Neural progenitor cell (in vitro differentiated cells): Measurements from ENCODE around the gene DPH1. TPM values are rescaled to one million over a fixed set of nuclear protein-coding genes. Genes with fewer than 3 reads are reported as not detected.

Source experiments
- DNase-seq: peaks from one replicate; pipeline ENCODE4 v3.0.0-alpha.2; 2016; ENCODE audit warnings: low spot score
- H2AFZ ChIP-seq: fragments of 200-600 bp; sonication (generic); replicated peaks from 2 replicates; pipeline ENCODE4 v1.6.1; 2016; ENCODE audit warnings: antibody characterized with exemption
- H3F3A ChIP-seq: fragments of 200-600 bp; sonication (generic); 2 replicates; pipeline ENCODE4 v1.6.1; 2016; ENCODE audit warnings: antibody characterized with exemption, low read depth
- H3K27ac ChIP-seq: fragments of 200-600 bp; sonication (generic); 2 replicates; pipeline ENCODE4 v1.5.1; 2016; ENCODE audit warnings: mild to moderate bottlenecking
- H3K27me3 ChIP-seq: fragments of 200-600 bp; sonication (generic); 2 replicates; pipeline ENCODE4 v1.6.1; 2016; ENCODE audit warnings: mild to moderate bottlenecking, moderate library complexity
- H3K36me3 ChIP-seq: fragments of 200-600 bp; sonication (generic); 2 replicates; pipeline ENCODE4 v1.5.1; 2016
- H3K4me1 ChIP-seq: fragments of 200-600 bp; sonication (generic); 2 replicates; pipeline ENCODE4 v1.6.1; 2016; ENCODE audit warnings: mixed run types
- H3K4me2 ChIP-seq: fragments of 200-600 bp; sonication (generic); 2 replicates; pipeline ENCODE4 v1.6.1; 2016
- H3K4me3 ChIP-seq: fragments of 200-600 bp; sonication (generic); 2 replicates; pipeline ENCODE4 v1.5.1; 2016
- H3K79me2 ChIP-seq: fragments of 200-600 bp; sonication (generic); 2 replicates; pipeline ENCODE4 v1.6.1; 2016; ENCODE audit warnings: low read depth
- H3K9ac ChIP-seq: fragments of 200-600 bp; sonication (generic); 2 replicates; pipeline ENCODE4 v1.6.1; 2016
- H3K9me3 ChIP-seq: fragments of 200-600 bp; sonication (generic); 2 replicates; pipeline ENCODE4 v1.5.1; 2016; ENCODE audit warnings: low read depth
- H4K20me1 ChIP-seq: fragments of 200-600 bp; sonication (generic); 2 replicates; pipeline ENCODE4 v1.6.1; 2016; ENCODE audit warnings: low read depth
- H3K27ac Mint-ChIP-seq: 3 replicates; pipeline ENCODE4 v1.8.0; 2021; ENCODE audit warnings: mixed read lengths
- H3K27me3 Mint-ChIP-seq: 2 replicates; pipeline ENCODE4 v1.8.0; 2022; ENCODE audit warnings: low read depth, mild to moderate bottlenecking, inconsistent platforms, moderate library complexity, mixed read lengths; ENCODE audit not compliant: insufficient read depth
- H3K36me3 Mint-ChIP-seq: 3 replicates; pipeline ENCODE4 v1.8.0; 2021; ENCODE audit warnings: mixed read lengths
- H3K4me1 Mint-ChIP-seq: 3 replicates; pipeline ENCODE4 v1.8.0; 2021; ENCODE audit warnings: mixed read lengths
- H3K4me3 Mint-ChIP-seq: 3 replicates; pipeline ENCODE4 v1.8.0; 2021; ENCODE audit warnings: mild to moderate bottlenecking, moderate library complexity, mixed read lengths
- H3K9me3 Mint-ChIP-seq: 3 replicates; pipeline ENCODE4 v1.8.0; 2020; ENCODE audit warnings: mixed read lengths
- CTCF ChIP-seq: fragments of 200-600 bp; sonication (generic); IDR thresholded peaks from 2 replicates; pipeline ENCODE4 v1.5.1; 2017; ENCODE audit warnings: antibody characterized with exemption, mild to moderate bottlenecking
- EZH2 ChIP-seq: fragments of 200-600 bp; sonication (generic); IDR thresholded peaks from 2 replicates; pipeline ENCODE4 v1.6.1; 2017; ENCODE audit warnings: antibody characterized with exemption, mild to moderate bottlenecking, moderate library complexity
- EZH2phosphoT487 ChIP-seq: fragments of 200-600 bp; sonication (generic); IDR thresholded peaks from 2 replicates; pipeline ENCODE4 v1.6.1; 2017; ENCODE audit warnings: antibody characterized with exemption
- total RNA-seq: library from RNA; depleted of rRNA; stranded (reverse); fragments of >200 nt; gene quantifications from 2 replicates; pipeline ENCODE4 v1.2.3, GENCODE V29; 2015; ENCODE audit warnings: low replicate concordance

The DPH1 gene
- total RNA-seq, 1 donor from 2014 or later, result 21.1 TPM

- peaks cover 96% of the 10 kb centered on the region for H3K27me3 ChIP-seq
- TF ChIP-seq CTCF (no peak), EZH2 (peak; percentile 96), EZH2phosphoT487 (peak; percentile 97)
Measured at GRCh38 chr17:2056206-2057174, 26.5 kb downstream of the DPH1 start.

GRCh38 chr17:2057175-2057759 lies 27.3 kb downstream of the DPH1 start:
- Histone ChIP-seq H3K4me3 (peak overlapping the region; percentile 34), H3K9me3 (no peaks in the 10 kb centered on the region), H3K9ac (no peak overlapping the region), H3K79me2 (no peaks in the 10 kb centered on the region), H3F3A (peaks cover 29% of the 10 kb centered on the region), H3K4me1 (peaks cover 12% of the 10 kb centered on the region), H2AFZ (no peak overlapping the region), H3K36me3 (no peaks in the 10 kb centered on the region), H4K20me1 (peaks cover 84% of the 10 kb centered on the region), H3K27ac (no peak overlapping the region), H3K27me3 (peaks cover 96% of the 10 kb centered on the region), H3K4me2 (peak overlapping the region; percentile 84)
- H3K4me3 Mint-ChIP-seq, result no peak overlapping the region
- H3K27ac Mint-ChIP-seq, result no peak overlapping the region
- no peaks in the 10 kb centered on the region for H3K9me3 Mint-ChIP-seq
- H3K27me3 Mint-ChIP-seq, result peaks cover 26% of the 10 kb centered on the region
- DNase-seq, result peak; percentile 73
- H3K4me1 Mint-ChIP-seq, result peaks cover 21% of the 10 kb centered on the region
- no peak for TF ChIP-seq EZH2phosphoT487
- TF ChIP-seq EZH2, result peak; percentile 21
- H3K36me3 Mint-ChIP-seq, result peaks cover 13% of the 10 kb centered on the region

More at GRCh38 chr17:2056206-2057174, 26.5 kb downstream of the DPH1 start:
- Histone ChIP-seq H3F3A (peaks cover 36% of the 10 kb centered on the region), H3K4me2 (peak overlapping the region; percentile 84), H3K9ac (no peak overlapping the region), H3K27ac (no peak overlapping the region), H3K4me3 (peak overlapping the region; percentile 34), H2AFZ (no peak overlapping the region), H3K79me2 (no peaks in the 10 kb centered on the region), H3K4me1 (peaks cover 12% of the 10 kb centered on the region), H3K36me3 (no peaks in the 10 kb centered on the region), H4K20me1 (peaks cover 83% of the 10 kb centered on the region), H3K9me3 (no peaks in the 10 kb centered on the region)
- no peak overlapping the region for H3K27ac Mint-ChIP-seq
- H3K27me3 Mint-ChIP-seq, result peaks cover 32% of the 10 kb centered on the region
- H3K4me1 Mint-ChIP-seq, result peaks cover 24% of the 10 kb centered on the region
- peaks cover 10% of the 10 kb centered on the region for H3K36me3 Mint-ChIP-seq
- peak overlapping the region; percentile 78 for H3K4me3 Mint-ChIP-seq
- no peaks in the 10 kb centered on the region for H3K9me3 Mint-ChIP-seq
- peak; percentile 71 for DNase-seq

- Mint-ChIP-seq H3K27me3 (peaks cover 27% of the 10 kb centered on the region), H3K4me3 (no peak overlapping the region), H3K36me3 (peaks cover 15% of the 10 kb centered on the region), H3K27ac (no peak overlapping the region), H3K9me3 (no peaks in the 10 kb centered on the region), H3K4me1 (peaks cover 26% of the 10 kb centered on the region)
- no peaks in the 10 kb centered on the region for H3K9me3 ChIP-seq
- peak overlapping the region; percentile 84 for H3K4me2 ChIP-seq
- H3K4me3 ChIP-seq, result peak overlapping the region; percentile 34
- no peak for DNase-seq
- TF ChIP-seq CTCF (no peak), EZH2phosphoT487 (peak; percentile 92), EZH2 (peak; percentile 87)
- H4K20me1 ChIP-seq, result peaks cover 86% of the 10 kb centered on the region
- H3K4me1 ChIP-seq, result peaks cover 12% of the 10 kb centered on the region
- no peaks in the 10 kb centered on the region for H3K79me2 ChIP-seq
- H3K27me3 ChIP-seq, result peaks cover 97% of the 10 kb centered on the region
- H3K9ac ChIP-seq, result no peak overlapping the region
- no peaks in the 10 kb centered on the region for H3K36me3 ChIP-seq
- no peak overlapping the region for H3K27ac ChIP-seq
- no peak overlapping the region for H2AFZ ChIP-seq
- H3F3A ChIP-seq, result peaks cover 28% of the 10 kb centered on the region
Measured at GRCh38 chr17:2057760-2058585, 28.0 kb downstream of the DPH1 start.
